Hematopoietic multipotent progenitor cell treated with erythropoietin and hydrocortisone succinate and interleukin-3 and kit ligand, for 8 days (in vitro differentiated cells): ENCODE measurements around the gene VIPR2.

Source experiments
- DNase-seq: peaks from one replicate; pipeline ENCODE4 v3.0.0-alpha.2; 2015

VIPR2 gene

DNA sequence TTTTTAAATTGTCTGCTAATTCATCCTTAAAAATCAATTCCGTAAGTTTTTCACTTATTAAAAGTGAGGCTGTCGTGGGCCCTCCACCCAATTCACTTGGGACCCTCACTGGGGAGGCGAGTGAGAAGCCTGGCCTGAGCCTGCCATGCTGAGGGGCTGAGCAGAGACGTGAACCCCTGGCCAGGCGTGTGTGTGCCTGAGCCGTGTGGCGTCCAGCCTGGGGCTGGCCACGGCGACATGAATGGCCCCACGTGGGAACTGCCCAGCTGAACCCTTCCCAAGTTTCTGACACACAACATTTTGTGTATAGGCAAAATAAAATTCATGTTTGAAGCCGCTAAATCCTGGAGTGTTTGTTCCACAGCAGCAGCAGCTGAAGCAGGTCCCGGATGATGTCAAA, 13.0 kb upstream of the VIPR2 start:
- no peak for DNase-seq

DNA sequence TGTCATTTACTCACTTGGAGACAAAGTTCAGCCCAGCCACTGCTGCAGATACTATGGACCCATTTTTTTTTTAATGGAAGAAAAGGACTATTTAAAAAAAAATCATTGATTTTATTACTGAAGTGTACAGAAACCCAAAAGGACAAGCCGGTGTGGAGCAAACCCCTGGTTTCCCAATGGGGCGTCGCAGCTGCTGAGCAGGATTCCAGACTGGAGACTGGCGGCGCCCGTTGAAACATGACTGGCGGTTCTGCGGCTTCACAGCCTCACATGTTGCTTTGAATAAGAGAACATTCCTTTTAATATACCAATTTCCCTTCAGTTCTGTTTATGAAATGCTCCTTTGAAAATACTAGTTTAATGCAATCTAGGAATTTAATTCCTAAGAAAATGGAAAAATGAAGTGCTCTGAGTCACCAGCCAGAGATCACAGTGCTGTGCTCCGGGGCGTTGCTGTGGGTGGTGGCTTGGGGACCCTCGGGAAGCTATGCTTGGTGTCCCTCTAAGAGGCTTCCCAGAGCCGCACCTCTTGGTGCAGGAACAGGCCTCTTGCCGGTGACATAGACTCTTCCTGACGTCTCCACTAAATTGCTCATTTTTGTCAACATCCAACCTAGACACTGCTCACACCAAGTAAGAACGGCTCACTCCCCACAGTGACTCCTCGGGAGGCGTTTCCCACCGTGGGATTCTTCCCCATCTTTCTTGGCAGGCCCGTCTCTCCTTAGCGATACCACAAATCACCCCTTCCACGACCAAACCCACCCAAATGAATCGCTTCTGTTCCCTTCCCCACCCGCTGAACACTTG, 12.0 kb upstream of the VIPR2 start:
- no peak for DNase-seq

DNA sequence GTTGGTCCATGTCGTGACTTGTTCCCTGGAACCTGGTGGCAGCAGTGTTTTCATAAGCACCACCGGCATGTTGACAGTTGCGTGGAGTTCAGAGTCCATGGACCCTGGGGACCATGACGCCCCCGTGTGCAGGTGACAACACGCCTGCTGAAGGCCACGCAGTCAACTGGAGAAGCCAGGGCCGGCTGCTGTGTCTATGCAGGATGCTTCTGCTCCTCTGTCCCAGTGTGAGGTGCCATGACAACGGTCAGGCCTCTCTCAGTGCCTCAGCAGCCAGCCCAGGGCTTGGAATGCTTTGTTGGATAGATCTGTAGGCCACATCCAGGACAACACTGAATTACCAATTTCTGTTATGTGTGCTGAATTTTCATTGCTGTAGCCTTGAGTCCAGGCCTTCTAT, 10.7 kb upstream of the VIPR2 start:
- no peak for DNase-seq

DNA sequence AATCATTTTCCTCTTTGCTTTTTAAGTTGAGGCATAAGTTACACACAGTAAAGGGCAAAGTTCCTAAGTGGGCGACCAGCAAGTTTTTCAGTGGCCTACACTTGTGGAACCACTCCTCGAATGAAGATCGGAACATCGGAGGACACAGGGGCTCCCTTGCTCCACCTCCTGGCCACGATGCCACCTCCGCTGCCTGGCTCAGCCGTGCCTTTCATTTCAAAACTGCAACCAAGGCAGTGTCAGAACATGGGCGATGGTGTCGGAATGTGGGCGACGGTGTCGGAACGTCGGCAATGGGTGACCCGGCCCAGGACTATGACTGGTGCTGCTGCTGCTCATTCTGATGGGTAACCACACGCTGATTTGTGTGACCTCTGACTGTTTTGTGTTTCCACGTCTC, 9.6 kb upstream of the VIPR2 start:
- no peak for DNase-seq

DNA sequence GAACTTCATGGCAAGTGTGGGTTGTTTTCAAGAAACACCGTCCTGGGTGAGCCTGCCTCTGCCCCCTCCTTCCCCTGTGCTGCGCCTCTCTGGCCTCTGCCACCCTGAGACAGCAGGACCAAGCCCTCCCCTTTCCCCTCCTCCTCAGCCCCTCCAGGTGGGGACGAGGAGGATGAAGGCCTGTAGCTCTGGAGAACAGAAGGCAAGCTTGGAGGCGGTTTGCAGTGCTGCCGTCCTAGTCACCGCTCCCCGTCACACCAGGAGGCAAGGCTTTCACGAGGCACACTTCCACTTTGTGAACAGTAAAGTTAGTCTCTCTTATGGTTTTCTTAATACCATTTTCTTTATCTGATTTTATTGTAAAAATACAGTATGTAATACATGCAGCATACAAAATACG, 8.8 kb upstream of the VIPR2 start:
- no peak for DNase-seq

DNA sequence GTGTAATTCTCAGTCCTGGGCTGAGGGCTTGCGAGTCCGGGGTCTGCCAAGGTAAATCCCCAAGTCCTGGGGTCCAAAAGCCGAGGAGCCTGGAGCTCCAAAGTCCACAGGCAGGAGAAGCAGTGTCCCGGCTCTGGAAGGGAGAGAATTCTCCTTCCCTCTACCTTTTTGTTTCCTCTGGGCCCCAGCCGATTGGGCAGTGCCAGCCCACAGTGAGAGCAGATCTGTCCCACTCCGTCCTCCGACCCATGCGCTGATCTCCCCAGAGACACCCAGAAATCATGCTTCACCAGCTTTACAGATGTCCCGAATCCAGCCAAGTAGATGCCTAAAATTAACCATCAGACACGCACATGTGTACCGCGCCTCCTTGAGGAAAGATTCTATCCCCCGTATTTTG, 8.1 kb upstream of the VIPR2 start:
- no peak for DNase-seq

DNA sequence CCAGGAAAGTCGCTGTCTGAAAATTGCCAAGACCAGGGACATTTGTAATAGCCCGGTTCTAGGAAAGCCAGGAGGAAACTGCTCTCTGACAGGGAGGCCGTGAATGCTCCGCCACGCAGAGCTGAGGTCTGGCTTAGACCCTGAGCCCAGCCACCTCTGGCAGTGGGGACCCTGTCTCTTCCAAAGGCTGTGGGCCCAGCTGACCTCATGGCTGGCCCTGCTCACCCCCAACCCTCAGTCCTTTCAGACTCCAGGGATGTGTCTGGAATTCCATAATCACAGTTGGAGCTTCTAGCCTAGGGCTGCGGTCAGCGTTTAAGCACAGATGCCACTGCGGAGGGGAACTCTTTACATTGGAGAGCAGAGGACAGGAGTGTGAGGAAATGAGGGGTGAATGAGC, 6.6 kb upstream of the VIPR2 start:
- no peak for DNase-seq

DNA sequence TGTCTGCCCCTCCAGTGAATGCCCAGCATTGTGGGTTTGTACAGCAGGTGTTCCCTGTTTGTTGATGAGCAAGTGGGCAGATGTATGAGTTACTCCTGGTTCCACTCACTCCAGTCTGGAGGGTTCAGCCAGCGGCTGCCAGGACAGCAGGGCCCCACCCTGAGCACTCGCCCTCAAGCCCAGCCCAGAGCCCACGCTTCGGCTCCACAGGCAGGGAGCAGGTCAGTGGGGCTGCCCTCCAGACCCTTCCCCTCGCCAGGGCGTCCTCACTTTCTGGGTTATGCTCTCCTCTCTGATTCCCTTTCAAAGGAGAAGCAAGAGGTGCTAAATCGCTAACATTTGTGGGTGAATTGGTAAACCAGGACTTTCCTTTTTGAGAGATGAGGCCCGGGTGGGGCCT, 4.8 kb upstream of the VIPR2 start:
- DNase-seq: no peak

DNA sequence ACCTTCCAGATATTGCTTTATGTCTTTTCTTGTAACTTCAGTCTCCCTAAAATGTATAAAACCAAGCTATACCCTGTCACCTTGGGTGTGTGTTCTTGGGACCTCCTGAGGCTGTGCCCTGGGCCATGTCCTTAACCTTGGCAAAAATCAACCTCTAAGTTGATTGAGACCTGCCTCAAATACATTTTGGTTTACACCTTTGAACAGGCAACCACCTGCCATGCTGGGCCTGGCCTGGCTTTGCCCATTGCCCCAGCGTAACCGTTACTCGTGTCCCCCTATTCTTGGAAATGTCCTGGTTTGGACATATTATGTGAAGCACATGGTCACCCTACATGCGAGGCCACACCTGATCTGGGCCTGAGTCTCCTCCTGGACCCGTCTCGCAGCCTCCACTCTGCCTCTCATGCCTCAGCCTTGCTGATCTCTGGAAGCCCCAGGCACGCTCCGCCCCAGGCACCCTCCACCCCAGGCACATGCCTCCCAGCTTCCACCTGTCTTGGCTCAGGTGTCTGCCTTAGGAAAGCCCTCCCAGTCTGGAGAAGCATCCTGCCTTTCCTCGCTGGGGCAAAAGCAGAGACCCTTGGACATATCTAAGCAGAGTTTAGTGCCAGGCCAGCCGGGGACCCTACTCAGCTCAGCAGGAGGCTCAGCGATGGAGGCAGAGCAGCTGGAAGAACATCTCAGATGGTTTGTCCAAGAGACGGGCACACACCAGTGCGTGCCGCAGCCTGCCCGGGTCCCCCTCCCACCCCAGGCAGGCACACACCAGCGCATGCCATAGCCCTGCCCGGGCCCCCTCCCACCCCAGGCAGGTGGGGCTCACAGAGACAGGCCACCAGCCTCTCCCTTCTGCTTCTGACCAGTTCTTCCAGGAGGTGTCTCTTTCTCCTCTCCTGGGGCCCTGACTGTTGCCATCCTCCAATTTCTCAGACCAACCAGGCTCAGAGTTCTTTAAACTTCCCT, 4.0 kb upstream of the VIPR2 start:
- no peak for DNase-seq

DNA sequence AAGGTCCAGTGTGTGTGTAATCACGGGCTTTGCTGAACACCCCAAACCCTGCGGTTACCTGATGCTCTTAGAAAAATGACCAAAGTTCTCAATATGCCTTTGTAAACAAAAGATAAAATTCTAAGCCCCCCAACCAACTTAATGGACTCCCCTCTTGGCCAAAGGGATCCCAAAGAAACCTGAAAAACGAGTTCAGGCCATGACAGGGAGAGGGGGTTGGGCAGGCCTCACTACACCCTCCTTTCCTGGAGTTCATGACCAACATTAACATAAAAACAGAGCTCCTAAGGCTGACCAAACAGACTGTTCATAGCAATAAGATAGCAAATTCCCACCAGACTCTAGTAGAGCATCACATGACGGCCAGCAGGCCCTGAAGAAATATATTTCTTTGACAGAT, 3.0 kb upstream of the VIPR2 start:
- DNase-seq: no peak

DNA sequence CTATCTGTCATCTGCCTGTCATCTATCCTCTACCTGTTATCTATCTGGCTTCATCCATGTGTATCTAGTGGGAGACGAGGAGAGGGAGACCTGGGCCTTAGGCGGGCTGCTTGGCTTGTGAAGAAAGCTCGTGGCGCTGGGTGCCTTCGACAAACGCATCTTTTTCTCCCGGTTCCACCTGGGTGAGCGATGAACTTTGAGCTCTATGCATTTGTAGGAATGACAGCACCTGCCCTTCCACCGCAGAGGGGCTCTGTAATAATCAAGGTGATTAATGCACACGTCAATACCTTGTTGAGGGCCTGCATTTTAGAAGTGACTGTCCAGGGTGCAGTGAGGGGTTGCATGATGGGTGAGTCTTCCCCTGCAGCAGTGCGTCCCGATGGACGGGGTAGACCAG, 2.6 kb upstream of the VIPR2 start:
- no peak for DNase-seq

DNA sequence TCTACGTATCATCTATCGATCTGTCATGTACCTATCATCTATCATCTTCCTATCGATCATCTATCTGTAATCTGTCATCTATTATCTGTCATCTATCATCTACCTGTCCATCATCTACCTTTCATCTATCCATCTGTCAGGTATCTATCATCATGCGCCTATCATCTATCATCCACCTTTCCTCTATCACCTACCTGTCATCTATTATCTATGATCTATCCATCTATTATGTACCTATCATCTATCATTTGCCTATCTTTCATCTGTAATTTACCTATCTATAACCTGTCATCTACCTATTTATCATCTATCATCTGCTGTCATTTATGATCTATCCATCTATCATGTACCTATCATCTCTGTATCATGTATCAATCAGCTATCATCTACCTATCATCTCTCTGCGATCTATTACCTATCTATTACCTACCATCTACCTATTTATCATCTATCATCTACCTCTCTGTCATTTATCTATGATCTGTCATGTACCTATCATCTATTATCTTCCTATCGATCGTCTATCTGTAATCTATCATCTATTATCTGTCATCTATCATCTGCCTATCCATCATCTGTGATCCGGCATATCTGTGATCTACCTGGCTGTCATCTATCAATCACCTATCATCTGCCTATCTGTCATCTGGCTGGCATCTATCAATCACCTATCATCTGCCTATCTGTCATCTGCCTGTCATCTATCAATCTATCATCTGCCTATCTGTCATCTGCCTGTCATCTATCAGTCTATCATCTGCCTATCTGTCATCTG, 1.6 kb upstream of the VIPR2 start:
- no peak for DNase-seq

DNA sequence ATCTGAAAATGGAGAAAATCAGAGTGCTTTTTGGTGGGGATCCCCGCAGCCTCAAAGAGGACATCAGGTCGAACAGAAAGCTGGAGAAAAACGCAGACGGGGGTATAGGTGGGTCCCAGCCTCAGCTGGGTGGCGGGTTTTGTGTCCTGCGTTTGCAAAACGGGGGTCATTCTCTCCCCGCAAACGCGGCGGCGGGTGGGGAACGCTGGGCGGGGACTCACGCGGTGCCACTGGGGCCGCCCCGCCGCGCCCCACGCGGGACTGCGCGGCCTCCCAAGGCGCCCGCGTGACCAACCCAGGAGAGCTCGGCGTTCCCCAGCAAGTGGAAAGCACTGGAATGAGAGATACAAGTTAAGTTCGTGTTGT, 806 bp upstream of the VIPR2 start:
- DNase-seq: no peak

DNA sequence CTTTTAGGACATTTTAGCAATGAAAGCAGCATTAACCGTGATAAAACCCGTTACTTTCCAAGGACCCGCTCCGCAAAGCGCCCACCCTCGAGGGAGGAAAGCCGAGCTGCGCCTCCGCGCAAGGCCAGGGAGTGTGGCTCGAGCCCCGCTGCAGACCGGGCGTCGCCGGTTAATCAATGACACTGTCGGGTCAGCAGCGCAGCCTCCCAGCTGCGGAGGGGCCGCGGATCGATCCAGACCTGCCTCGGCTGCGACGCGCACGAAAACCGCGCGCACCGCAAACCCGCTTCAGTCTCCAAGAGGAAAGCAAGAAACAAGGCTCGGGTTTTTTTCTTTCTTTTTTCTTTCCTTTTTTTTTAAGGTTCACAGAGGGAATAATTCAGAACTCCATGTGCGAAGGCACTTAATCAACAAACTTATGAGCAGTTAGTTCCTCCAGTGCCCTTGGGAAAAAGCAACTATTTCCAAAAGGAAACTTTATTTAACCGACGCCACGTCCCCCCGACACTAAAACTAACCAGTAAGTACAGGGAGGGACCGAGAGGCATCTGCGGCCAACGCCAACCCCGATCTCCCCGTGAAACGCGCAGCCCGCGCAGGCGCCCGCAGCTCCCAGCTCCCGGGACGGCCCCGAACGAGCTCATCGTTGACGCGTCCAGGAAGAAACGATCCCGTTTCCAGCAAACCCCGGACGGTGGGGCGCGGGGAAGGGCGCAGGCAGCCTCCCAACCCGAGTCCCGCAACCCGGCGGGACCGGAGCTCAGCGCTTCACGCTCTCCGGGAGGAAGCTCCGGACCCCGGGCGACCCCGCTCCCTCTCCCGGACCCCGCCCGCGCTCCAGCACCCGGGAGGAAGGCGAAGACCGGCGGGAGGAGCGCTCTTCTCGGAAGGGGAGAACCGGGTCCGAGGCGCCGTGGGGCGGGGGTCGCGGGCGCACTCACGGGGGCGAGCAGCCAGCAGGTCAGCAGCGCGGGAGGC, 598 bp downstream of the VIPR2 start:
- no peak for DNase-seq

DNA sequence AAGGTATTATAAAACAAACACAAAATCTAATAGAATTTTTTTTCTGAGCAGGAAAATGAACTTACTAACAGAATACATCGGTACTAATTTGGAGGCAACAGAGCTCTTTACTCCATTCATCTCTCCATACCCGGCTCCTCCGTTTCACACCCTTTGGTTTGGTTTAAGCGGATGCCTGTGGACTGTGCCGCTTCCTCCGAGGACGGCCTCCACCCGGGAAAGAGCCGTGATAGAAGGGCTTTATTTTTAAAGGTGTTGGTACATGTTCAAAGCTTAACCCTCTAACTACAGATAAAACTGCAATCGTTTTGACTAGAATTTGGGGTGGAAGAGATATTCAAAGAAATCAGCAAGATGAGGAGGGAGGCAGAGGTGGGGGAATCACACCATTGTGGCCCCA, 1.9 kb downstream of the VIPR2 start:
- no peak for DNase-seq

DNA sequence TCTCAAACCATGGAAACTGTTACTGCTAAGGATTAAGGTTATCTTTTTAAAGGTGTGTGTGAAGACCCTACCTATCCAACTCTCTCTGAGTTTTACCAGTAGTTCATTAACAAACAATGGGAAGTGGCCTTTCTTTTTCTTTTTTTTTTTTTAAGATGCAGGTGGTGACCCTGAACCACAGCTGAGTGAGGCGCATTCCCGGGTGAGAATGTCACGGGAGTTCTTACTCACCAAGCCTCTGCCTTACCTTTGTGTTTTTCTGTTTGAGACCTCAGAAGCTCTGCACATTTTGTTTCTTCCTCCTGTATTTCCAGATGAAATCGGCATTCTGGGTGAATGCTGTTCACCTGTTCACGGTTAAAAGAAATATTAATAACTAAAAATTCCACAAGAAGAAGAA, 2.5 kb downstream of the VIPR2 start:
- DNase-seq: no peak

DNA sequence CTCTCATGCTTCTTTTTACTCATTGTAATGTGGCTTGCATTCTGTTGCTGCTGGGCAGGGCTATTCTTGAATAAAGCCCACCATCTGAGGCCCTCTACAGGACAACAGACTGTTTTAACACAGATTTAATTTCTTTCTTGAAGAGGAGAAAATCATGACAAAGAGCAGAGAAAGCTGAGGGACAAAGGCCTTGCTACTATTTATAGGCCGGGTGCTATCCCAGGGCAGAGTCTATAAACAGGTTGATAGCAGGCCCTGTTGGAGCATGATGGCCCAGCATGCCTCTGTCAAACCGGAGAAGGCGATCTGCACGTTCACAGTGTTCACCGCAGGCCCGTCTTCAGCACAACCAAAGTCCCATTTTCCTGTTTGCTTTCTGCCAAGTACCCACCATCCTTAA, 3.0 kb downstream of the VIPR2 start:
- DNase-seq: no peak

DNA sequence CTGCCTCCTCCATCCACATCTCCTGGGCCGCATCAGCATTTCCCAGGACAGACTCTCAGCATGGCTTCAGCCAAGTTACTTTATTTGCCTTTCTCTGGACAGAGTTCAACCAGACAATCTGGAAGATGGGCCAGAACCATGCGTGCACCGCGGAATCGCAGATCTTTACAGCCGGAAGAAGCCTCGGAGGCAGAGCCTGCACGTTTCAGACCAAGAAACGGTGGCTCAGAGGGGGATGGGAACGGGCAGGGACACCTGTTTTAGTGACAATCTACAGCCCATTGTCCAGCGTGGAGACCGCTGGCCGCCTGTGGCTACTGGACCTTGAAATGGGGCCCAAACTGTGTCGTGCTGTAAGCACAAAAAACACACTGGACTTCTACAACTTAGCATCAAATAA, 3.5 kb downstream of the VIPR2 start:
- no peak for DNase-seq

DNA sequence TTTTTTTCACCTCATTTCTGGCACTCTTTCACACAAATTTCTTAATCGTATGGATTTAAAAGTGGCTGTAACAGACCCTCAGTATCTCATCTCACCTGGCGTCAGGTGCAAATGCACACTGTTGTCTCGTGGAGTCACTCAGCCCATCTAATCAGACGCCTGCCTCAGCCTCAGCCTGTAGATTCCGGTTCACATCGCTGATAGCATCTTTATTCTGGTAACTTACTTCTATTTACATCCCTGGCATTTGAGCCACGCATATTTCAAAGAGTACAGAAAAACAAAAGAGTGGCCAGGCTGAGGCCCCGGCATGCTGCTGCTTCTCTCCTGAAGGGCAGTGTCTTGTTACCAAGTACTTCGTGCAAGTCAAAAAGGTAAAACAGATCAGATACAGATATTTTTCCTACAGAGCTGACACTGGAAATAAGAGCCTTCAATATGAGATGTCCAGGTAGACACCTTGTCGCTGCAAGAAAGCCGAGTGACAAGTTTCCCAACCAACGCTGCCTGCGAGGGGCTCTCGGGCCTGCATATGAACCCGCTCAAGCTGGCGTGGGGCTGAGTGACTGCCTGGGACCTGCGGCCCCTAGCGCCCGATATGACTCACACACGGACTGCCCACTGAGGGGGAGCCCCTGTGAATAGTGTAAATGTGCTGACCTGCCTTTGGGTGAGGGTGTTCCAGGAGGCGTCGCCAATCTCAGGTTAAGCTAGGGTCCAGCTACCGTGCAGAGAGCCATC, 4.3 kb downstream of the VIPR2 start:
- DNase-seq: no peak

DNA sequence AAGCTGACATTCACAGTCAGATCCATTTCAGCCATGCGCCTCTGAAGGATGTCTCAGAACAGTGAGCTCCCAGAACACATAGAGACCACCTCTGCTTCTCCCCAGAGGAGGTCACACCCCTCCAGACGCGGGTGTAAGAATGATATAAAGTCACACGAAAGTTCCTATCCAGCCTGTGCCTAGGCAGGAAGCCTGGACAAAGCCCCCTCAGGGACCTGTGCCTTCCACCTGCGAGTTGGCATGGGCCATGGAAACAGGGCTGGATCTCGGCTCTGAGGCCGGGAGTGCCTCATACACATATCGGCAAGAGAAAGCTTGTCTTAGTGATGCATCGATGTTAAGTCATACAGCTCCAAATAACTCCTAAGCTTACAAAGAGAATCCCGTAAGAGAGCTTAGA, 5.0 kb downstream of the VIPR2 start:
- DNase-seq: no peak

DNA sequence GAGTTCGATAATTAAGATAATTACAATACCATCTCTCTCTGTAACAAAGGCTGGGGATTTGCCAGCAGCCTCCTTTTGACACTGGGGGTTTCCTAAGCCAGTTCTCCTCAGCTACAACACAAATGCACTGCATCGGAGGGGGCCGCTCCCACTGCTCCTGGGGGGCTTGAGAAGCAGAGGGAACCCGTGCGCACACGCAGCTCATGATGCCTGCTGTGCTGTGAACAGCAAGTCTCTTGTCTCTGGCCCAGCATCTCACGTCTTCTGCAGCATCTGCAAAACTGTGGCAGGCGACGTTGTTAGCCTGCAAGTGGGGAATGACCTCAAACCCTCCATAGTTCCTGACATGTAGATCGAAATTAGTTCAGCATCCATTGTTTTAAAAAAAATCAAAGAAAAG, 5.5 kb downstream of the VIPR2 start:
- DNase-seq: no peak

DNA sequence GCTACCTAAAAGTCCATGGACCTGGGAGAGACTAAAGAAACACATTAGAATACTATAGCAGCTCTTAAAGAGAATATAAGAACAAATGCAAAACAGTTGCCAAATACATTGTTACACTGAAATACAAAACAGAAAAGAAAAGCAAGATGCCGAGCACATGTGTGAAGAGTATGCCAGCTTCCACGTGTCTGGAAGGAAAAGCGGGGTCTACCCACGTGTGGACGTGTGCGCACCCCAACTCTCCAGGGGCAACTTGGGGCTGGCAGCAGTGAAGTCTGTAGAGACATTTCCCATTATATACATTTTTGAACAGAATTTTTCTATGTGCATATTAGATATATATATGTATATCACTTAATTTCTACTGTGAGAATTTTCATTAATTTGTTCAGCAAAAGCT, 6.2 kb downstream of the VIPR2 start:
- DNase-seq: no peak
